GM04503 (cell line): ENCODE results near the gene GLI1.

Source experiments
- DNase-seq: peaks from one replicate; pipeline ENCODE4 v3.0.0-alpha.2; 2012; ENCODE audit warnings: low read depth

Gene GLI1

GRCh38 chr12:57520053-57520818 is 60.7 kb downstream of the GLI1 start, which contains the start of gene DDIT3:
Gene DDIT3, minus strand, starts transcription at chr12:57520514. Its CDS starts 3,108 bp downstream, at chr12:57517406.
- peak; percentile 84 for DNase-seq

GRCh38 chr12:57521525-57522010 is 62.0 kb downstream of the GLI1 start:
- no peak for DNase-seq
